Nephron (organoid): ENCODE data around the gene RETREG3.
A peak's percentile ranks its signal among the peaks of the same experiment; 100 is the strongest.
"Not testable (repeated sequence)": the region's sequence is repeated elsewhere in the genome, so short reads cannot be mapped to it uniquely, and the experiment has no call there.

ENCODE experiments used
- H3K27ac Mint-ChIP-seq, 3 experiments: 2 replicates each; pipeline ENCODE4 v1.8.0; 2020; ENCODE audit warnings: mixed read lengths in 3 of 3, mild to moderate bottlenecking in 2 of 3, moderate library complexity in 1 of 3
- H3K27me3 Mint-ChIP-seq: 2 replicates; pipeline ENCODE4 v1.8.0; 2021; ENCODE audit warnings: low read depth, mild to moderate bottlenecking, moderate library complexity, mixed read lengths
- H3K36me3 Mint-ChIP-seq: 2 replicates; pipeline ENCODE4 v1.8.0; 2020; ENCODE audit warnings: low read depth, mixed read lengths
- H3K4me1 Mint-ChIP-seq: 2 replicates; pipeline ENCODE4 v1.8.0; 2020; ENCODE audit warnings: mixed read lengths
- H3K4me3 Mint-ChIP-seq, 3 experiments: 2 replicates each; pipeline ENCODE4 v1.8.0; 2020; ENCODE audit warnings: mild to moderate bottlenecking in 3 of 3, mixed read lengths in 3 of 3, moderate library complexity in 2 of 3
- H3K9me3 Mint-ChIP-seq: 2 replicates; pipeline ENCODE4 v1.8.0; 2020; ENCODE audit warnings: mixed read lengths
- TF ChIP-seq, protein P1 (sequence below), 3 experiments: fragments of 200-600 bp; sonication (generic); IDR thresholded peaks; one replicate each; pipeline ENCODE4 v1.5.0; 2021; ENCODE audit warnings: antibody characterized with exemption in 3 of 3; ENCODE audit not compliant: unreplicated experiment in 3 of 3

The RETREG3 gene

GRCh38 chr17:42543190-42544079 lies 65.7 kb downstream of the RETREG3 start:
- TF ChIP-seq, protein P1, sequence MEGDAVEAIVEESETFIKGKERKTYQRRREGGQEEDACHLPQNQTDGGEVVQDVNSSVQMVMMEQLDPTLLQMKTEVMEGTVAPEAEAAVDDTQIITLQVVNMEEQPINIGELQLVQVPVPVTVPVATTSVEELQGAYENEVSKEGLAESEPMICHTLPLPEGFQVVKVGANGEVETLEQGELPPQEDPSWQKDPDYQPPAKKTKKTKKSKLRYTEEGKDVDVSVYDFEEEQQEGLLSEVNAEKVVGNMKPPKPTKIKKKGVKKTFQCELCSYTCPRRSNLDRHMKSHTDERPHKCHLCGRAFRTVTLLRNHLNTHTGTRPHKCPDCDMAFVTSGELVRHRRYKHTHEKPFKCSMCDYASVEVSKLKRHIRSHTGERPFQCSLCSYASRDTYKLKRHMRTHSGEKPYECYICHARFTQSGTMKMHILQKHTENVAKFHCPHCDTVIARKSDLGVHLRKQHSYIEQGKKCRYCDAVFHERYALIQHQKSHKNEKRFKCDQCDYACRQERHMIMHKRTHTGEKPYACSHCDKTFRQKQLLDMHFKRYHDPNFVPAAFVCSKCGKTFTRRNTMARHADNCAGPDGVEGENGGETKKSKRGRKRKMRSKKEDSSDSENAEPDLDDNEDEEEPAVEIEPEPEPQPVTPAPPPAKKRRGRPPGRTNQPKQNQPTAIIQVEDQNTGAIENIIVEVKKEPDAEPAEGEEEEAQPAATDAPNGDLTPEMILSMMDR (IDR thresholded peaks at IDR 0.05; ENCODE audit: unreplicated experiment in 3 of 3): no peak
- Mint-ChIP-seq H3K27ac (no peak overlapping the region), H3K4me1 (no peaks in the 10 kb centered on the region), H3K4me3 (no peak overlapping the region), H3K9me3 (no peaks in the 10 kb centered on the region), H3K27me3 (peaks cover 6% of the 10 kb centered on the region), H3K36me3 (peaks cover 14% of the 10 kb centered on the region)

GRCh38 chr17:42541041-42541833 lies 67.9 kb downstream of the RETREG3 start:
- Mint-ChIP-seq H3K9me3 (no peaks in the 10 kb centered on the region), H3K36me3 (peaks cover 18% of the 10 kb centered on the region), H3K4me1 (peaks cover 13% of the 10 kb centered on the region), H3K27me3 (no peaks in the 10 kb centered on the region), H3K4me3 (peak overlapping the region in 2 of 3 experiments; percentile 8 to 26), H3K27ac (no peak overlapping the region)
- TF ChIP-seq, protein P1 (IDR thresholded peaks at IDR 0.05; ENCODE audit: unreplicated experiment in 3 of 3): no peak

DNA sequence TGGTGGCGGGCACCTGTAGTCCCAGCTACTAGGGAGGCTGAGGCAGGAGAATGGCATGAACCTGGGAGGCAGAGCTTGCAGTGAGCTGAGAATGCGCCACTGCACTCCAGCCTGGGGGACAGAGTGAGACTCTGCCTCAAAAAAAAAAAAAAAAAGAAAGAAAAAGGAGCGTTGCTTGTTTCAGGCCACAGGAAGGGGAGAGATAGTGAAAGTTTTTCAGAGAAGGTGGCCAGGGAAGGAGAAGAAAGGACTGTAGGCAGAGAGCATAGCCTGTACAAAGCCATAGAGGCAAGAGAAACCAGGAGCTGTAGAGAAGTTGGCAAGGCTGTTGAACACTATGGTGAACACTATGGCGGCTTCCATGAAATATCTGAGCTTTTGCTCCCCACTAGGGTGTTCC lies 68.6 kb downstream of the RETREG3 start:
- Mint-ChIP-seq H3K4me1 (peaks cover 17% of the 10 kb centered on the region), H3K36me3 (peaks cover 18% of the 10 kb centered on the region)
- not testable (repeated sequence) for H3K27me3 Mint-ChIP-seq, H3K4me3 Mint-ChIP-seq, H3K9me3 Mint-ChIP-seq, H3K27ac Mint-ChIP-seq

DNA sequence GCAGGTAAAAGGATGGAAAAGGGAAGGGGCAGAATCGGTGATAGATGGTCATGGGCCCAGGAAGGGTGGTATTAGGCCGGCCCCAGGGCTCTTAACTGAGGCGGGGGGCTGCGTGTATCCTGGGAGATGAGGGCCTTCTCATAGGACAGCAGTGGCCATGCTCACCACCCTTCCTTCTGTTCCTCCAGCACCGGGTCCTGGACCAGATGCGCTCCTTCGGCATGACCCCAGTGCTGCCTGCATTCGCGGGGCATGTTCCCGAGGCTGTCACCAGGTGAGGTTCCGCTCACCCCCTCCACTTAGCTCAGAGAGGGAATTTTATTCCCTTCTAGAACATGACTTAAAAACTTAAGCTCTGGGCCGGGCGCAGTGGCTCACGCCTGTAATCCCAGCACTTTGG lies 70.7 kb downstream of the RETREG3 start:
- peaks cover 14% of the 10 kb centered on the region for H3K36me3 Mint-ChIP-seq
- H3K9me3 Mint-ChIP-seq: no peaks in the 10 kb centered on the region
- no peaks in the 10 kb centered on the region for H3K27me3 Mint-ChIP-seq
- TF ChIP-seq, protein P1 (IDR thresholded peaks at IDR 0.05; ENCODE audit: unreplicated experiment in 3 of 3): no peak
- peaks cover 24% of the 10 kb centered on the region for H3K4me1 Mint-ChIP-seq
- peak overlapping the region; percentile 84 to 95 (median 88) for H3K4me3 Mint-ChIP-seq
- no peak overlapping the region for H3K27ac Mint-ChIP-seq

GRCh38 chr17:42537826-42538451 lies 71.2 kb downstream of the RETREG3 start:
- H3K4me3 Mint-ChIP-seq: peak overlapping the region; percentile 84 to 95 (median 88)
- peak overlapping the region; percentile 9 to 57 (median 40) for H3K27ac Mint-ChIP-seq
- H3K27me3 Mint-ChIP-seq: no peaks in the 10 kb centered on the region
- peaks cover 14% of the 10 kb centered on the region for H3K36me3 Mint-ChIP-seq
- H3K4me1 Mint-ChIP-seq: peaks cover 27% of the 10 kb centered on the region
- H3K9me3 Mint-ChIP-seq: no peaks in the 10 kb centered on the region
- TF ChIP-seq, protein P1 (IDR thresholded peaks at IDR 0.05; ENCODE audit: unreplicated experiment in 3 of 3): no peak
